ENCODE results near the gene TRIAP1. TPM values are rescaled to one million over a fixed set of nuclear protein-coding genes. Genes with fewer than 3 reads are reported as not detected.
"Not testable (repeated sequence)": the region's sequence is repeated elsewhere in the genome, so short reads cannot be mapped to it uniquely, and the experiment has no call there.

Gene TRIAP1
- total RNA-seq, 1 experiment from 2014 or later, result 23.9 TPM

GRCh38 chr12:120489018-120489417 lies 42.8 kb upstream of the TRIAP1 start:
- DNase-seq (ENCODE audit: low read depth, low spot score) (no peak), ATAC-seq (no peak)
- H3K4me3 ChIP-seq (ENCODE audit: low read depth in 2 of 2, low read length in 2 of 2), result no peak overlapping the region
- H3K9me3 ChIP-seq (ENCODE audit: control insufficient read depth, insufficient read depth, low read depth, low read length), result no peaks in the 10 kb centered on the region
- intact Hi-C loops (cut with micrococcal nuclease; ENCODE audit: unreplicated experiment), result no loop called here
- TF ChIP-seq TCF7L2 (IDR thresholded peaks at IDR 0.05; ENCODE audit: low read depth, low read length), result no peak
- no peak for TF ChIP-seq SIN3A (IDR thresholded peaks at IDR 0.05; ENCODE audit: borderline replicate concordance, insufficient read depth, low read depth, low read length)
- no peak for TF ChIP-seq CTCF (IDR thresholded peaks at IDR 0.05)
- TF ChIP-seq REST (IDR thresholded peaks at IDR 0.05; ENCODE audit: insufficient read depth in 1 of 2, low read depth in 2 of 2, low read length in 1 of 2), result no peak
- no peak for TF ChIP-seq POLR2AphosphoS5 (IDR thresholded peaks at IDR 0.05; ENCODE audit: low read depth, low read length)
- H3K36me3 ChIP-seq (ENCODE audit: control insufficient read depth, insufficient read depth, low read length), result 0 out of 2 replicates have a peak, but pooled peaks cover 2% of the 10 kb centered on the region
- ChIA-PET POLR2A (no interaction called here), CTCF (no interaction called here)
- no peaks in the 10 kb centered on the region for H3K4me1 ChIP-seq (ENCODE audit: control insufficient read depth, insufficient read depth, low read length)
- no peak overlapping the region for H3K27ac ChIP-seq (ENCODE audit: low read length)
- in situ Hi-C loops (cut with HindIII; ENCODE audit: low pct_unique_long_range_greater_than_20kb, low sequenced_read_pairs), result no loop called here
- no peaks in the 10 kb centered on the region for H3K27me3 ChIP-seq (ENCODE audit: control insufficient read depth, insufficient read depth, low read length)
- BruUV-seq (replicated peaks), result TSS peak; percentile 69

DNA sequence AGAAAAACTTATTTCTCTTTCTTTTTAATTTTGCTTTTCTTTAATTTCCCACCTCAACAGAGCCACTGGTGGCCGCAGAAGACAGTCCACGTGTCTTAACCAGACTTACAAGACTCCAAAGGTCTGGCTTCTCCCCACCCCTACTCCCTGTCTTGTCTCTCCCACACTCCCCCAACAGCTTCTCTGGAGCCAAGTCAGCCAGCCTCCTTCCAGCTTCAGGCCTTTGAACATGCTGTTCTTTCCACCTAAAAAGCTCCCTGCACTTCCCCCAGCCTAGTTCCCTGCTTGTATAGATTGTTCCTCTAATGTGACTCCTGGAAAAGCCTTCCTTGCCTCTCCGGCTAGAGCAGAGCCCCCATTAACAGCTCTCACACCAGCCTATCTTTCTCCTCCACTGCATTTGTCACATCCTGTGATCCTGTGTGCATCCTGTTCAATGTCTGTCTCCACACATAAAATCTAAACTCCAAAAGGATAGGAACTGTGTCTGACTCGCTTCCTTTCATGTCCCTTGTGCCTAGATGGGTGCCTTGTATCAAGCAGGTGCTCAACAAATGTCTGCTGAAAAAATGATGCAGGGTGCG lies 42.0 kb upstream of the TRIAP1 start:
- Histone ChIP-seq H3K4me3 (ENCODE audit: low read depth in 2 of 2, low read length in 2 of 2) (no peak overlapping the region), H3K36me3 (ENCODE audit: control insufficient read depth, insufficient read depth, low read length) (0 out of 2 replicates have a peak, but pooled peaks cover 2% of the 10 kb centered on the region), H3K9me3 (ENCODE audit: control insufficient read depth, insufficient read depth, low read depth, low read length) (no peaks in the 10 kb centered on the region), H3K27me3 (ENCODE audit: control insufficient read depth, insufficient read depth, low read length) (no peaks in the 10 kb centered on the region), H3K27ac (ENCODE audit: low read length) (no peak overlapping the region), H3K4me1 (ENCODE audit: control insufficient read depth, insufficient read depth, low read length) (no peaks in the 10 kb centered on the region)
- ATAC-seq (no peak), DNase-seq (ENCODE audit: low read depth, low spot score) (no peak)
- TF ChIP-seq CTCF (IDR thresholded peaks at IDR 0.05), result no peak
- no peak for TF ChIP-seq SIN3A (IDR thresholded peaks at IDR 0.05; ENCODE audit: borderline replicate concordance, insufficient read depth, low read depth, low read length)
- TF ChIP-seq REST (IDR thresholded peaks at IDR 0.05; ENCODE audit: insufficient read depth in 1 of 2, low read depth in 2 of 2, low read length in 1 of 2), result no peak
- no peak for TF ChIP-seq POLR2AphosphoS5 (IDR thresholded peaks at IDR 0.05; ENCODE audit: low read depth, low read length)
- TF ChIP-seq TCF7L2 (IDR thresholded peaks at IDR 0.05; ENCODE audit: low read depth, low read length), result no peak
- intact Hi-C loops (cut with micrococcal nuclease; ENCODE audit: unreplicated experiment), result no loop called here
- BruUV-seq (replicated peaks), result no TSS peak
- POLR2A ChIA-PET, result no interaction called here
- in situ Hi-C loops (cut with HindIII; ENCODE audit: low pct_unique_long_range_greater_than_20kb, low sequenced_read_pairs), result no loop called here
- CTCF ChIA-PET, result no interaction called here

- BruUV-seq (replicated peaks); H3K9me3 ChIP-seq (ENCODE audit: control insufficient read depth, insufficient read depth, low read depth, low read length); H3K36me3 ChIP-seq (ENCODE audit: control insufficient read depth, insufficient read depth, low read length); H3K27me3 ChIP-seq (ENCODE audit: control insufficient read depth, insufficient read depth, low read length); intact Hi-C loops (cut with micrococcal nuclease; ENCODE audit: unreplicated experiment); H3K4me3 ChIP-seq (ENCODE audit: low read depth in 2 of 2, low read length in 2 of 2); CTCF ChIA-PET; H3K27ac ChIP-seq (ENCODE audit: low read length); DNase-seq (ENCODE audit: low read depth, low spot score); in situ Hi-C loops (cut with HindIII; ENCODE audit: low pct_unique_long_range_greater_than_20kb, low sequenced_read_pairs); POLR2A ChIA-PET; H3K4me1 ChIP-seq (ENCODE audit: control insufficient read depth, insufficient read depth, low read length); ATAC-seq: not testable (repeated sequence)
These were observed 41.4 kb upstream of the TRIAP1 start for GRCh38 chr12:120487552-120487951.

Measured in Panc1 (cell line).